OCI-LY3 (cell line): ENCODE data around the gene C12orf43.

Experiments used
- H2AFZ ChIP-seq: fragments of 200-600, 300-600 bp; shearing (Covaris generic); 2 replicates; pipeline ENCODE4 v1.6.0; 2014; ENCODE audit warnings: antibody characterized with exemption, low read depth, low read length
- H3K27ac ChIP-seq: fragments of 200-600, 300-600 bp; sonication (generic); 2 replicates; pipeline ENCODE4 v1.5.1; 2014; ENCODE audit warnings: mild to moderate bottlenecking, low read length, moderate library complexity, mixed read lengths
- H3K27me3 ChIP-seq: fragments of 200-600, 300-600 bp; sonication (generic); 2 replicates; pipeline ENCODE4 v1.6.1; 2014; ENCODE audit warnings: low read depth, low read length, mixed read lengths
- H3K36me3 ChIP-seq: fragments of 200-600, 300-600 bp; sonication (generic); replicated peaks from 2 replicates; pipeline ENCODE3; 2014; ENCODE audit warnings: low read depth, low read length, mixed read lengths
- H3K4me1 ChIP-seq: fragments of 300-600, 200-600 bp; sonication (generic); 2 replicates; pipeline ENCODE4 v1.6.1; 2014; ENCODE audit warnings: low read length, mixed read lengths
- H3K4me2 ChIP-seq: fragments of 200-600, 300-600 bp; sonication (generic); 2 replicates; pipeline ENCODE4 v1.6.1; 2014; ENCODE audit warnings: low read length, mixed read lengths
- H3K4me3 ChIP-seq: fragments of 300-600, 200-600 bp; sonication (generic); 2 replicates; pipeline ENCODE4 v1.5.1; 2014; ENCODE audit warnings: antibody characterized with exemption, mild to moderate bottlenecking, low read length, moderate library complexity
- H3K79me2 ChIP-seq: fragments of 300-600, 200-600 bp; shearing (Covaris generic); 2 replicates; pipeline ENCODE4 v1.6.1; 2014; ENCODE audit warnings: mild to moderate bottlenecking, low read length, mixed read lengths
- H3K9ac ChIP-seq: fragments of 300-600, 200-600 bp; shearing (Covaris generic); 2 replicates; pipeline ENCODE4 v1.6.0; 2014; ENCODE audit warnings: mild to moderate bottlenecking, low read length, moderate library complexity
- H3K9me3 ChIP-seq: fragments of 200-600, 300-600 bp; shearing (Covaris generic); 2 replicates; pipeline ENCODE4 v1.6.1; 2014; ENCODE audit warnings: low read length, mixed read lengths; ENCODE audit not compliant: insufficient read depth
- H4K20me1 ChIP-seq: fragments of 200-600, 300-600 bp; sonication (generic); 2 replicates; pipeline ENCODE4 v1.6.1; 2016; ENCODE audit warnings: low read length, mixed read lengths; ENCODE audit not compliant: insufficient read depth
- EZH2phosphoT487 ChIP-seq: fragments of 200-600 bp; shearing (Covaris generic); IDR thresholded peaks from 2 replicates; pipeline ENCODE4 v1.6.1; 2018; ENCODE audit warnings: antibody characterized with exemption, mixed run types, low read depth
- TF ChIP-seq, protein P1 (sequence below): fragments of 200-600, 300-600 bp; sonication (generic); IDR thresholded peaks from 2 replicates; pipeline ENCODE4 v1.5.1; 2014; ENCODE audit warnings: antibody characterized with exemption, low read length, low read depth

Gene C12orf43

DNA sequence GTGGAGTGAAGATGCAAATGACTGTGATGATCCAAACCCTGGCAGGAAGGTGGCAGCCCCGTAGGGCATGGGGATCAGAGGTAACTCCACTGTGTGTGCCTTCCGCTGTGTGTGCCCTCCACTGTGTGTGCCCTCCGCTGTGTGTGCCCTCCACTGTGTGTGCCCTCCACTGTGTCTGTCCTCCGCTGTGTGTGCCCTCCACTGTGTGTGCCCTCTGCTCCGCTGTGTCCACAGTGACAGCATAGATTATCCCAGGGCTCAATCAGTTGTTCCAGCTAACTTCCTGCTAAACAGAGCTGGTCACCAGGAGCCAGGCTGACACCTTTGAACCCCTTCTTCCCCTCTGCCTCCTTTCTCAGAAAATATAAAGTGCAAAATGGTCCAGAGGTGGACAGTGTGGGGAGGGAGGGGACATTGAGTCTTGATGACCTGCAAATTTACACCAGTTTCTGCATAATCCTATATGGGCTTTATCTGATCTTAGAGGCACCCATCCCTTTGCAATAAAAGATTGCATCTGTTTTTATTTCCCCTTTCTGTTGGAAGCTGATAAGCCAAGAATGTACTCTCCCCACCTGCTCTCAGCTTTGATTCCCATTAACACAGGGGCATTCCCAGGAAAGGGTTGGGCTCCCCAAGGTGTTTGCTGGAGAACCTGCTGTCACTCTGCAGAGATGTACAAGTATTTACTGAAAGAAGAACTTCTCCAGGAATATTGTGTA is 59.5 kb downstream of the C12orf43 start:
- Histone ChIP-seq H3K9ac (no peak overlapping the region), H2AFZ (no peak overlapping the region), H3K4me3 (no peak overlapping the region), H3K9me3 (no peaks in the 10 kb centered on the region), H3K36me3 (no peaks in the 10 kb centered on the region), H3K4me2 (no peak overlapping the region), H3K27ac (no peak overlapping the region), H3K79me2 (no peaks in the 10 kb centered on the region), H3K27me3 (no peaks in the 10 kb centered on the region), H4K20me1 (no peaks in the 10 kb centered on the region), H3K4me1 (peaks cover 7% of the 10 kb centered on the region)
- TF ChIP-seq, protein P1, sequence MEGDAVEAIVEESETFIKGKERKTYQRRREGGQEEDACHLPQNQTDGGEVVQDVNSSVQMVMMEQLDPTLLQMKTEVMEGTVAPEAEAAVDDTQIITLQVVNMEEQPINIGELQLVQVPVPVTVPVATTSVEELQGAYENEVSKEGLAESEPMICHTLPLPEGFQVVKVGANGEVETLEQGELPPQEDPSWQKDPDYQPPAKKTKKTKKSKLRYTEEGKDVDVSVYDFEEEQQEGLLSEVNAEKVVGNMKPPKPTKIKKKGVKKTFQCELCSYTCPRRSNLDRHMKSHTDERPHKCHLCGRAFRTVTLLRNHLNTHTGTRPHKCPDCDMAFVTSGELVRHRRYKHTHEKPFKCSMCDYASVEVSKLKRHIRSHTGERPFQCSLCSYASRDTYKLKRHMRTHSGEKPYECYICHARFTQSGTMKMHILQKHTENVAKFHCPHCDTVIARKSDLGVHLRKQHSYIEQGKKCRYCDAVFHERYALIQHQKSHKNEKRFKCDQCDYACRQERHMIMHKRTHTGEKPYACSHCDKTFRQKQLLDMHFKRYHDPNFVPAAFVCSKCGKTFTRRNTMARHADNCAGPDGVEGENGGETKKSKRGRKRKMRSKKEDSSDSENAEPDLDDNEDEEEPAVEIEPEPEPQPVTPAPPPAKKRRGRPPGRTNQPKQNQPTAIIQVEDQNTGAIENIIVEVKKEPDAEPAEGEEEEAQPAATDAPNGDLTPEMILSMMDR, result no peak
- TF ChIP-seq EZH2phosphoT487, result no peak

DNA sequence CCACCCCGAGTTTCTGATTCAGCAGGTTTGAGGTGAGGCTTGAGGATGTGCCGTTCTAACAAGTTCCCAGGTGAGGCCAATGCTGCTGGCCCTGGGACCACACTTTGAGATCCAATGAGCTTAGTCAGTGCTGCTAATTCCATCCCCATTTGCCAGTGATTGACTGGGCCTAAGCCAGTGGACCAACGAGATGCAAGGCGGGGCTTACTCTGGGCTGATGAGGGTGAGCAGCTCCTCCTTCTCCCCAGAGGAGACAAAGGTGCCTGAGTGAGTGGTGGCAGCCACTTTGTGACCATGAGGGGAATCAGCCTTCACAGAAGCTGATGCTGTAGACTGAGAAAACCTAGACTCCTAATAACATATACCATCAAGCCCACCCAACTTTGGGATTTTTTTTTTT is 61.1 kb downstream of the C12orf43 start:
- no peaks in the 10 kb centered on the region for H3K27me3 ChIP-seq
- no peaks in the 10 kb centered on the region for H3K36me3 ChIP-seq
- no peak overlapping the region for H3K4me2 ChIP-seq
- H4K20me1 ChIP-seq, result no peaks in the 10 kb centered on the region
- H3K9me3 ChIP-seq, result no peaks in the 10 kb centered on the region
- no peaks in the 10 kb centered on the region for H3K79me2 ChIP-seq
- H3K9ac ChIP-seq, result no peak overlapping the region
- H3K4me1 ChIP-seq, result peaks cover 7% of the 10 kb centered on the region
- TF ChIP-seq, protein P1, result no peak
- TF ChIP-seq EZH2phosphoT487, result no peak
- H2AFZ ChIP-seq, result no peak overlapping the region
- no peak overlapping the region for H3K27ac ChIP-seq
- H3K4me3 ChIP-seq, result no peak overlapping the region

DNA sequence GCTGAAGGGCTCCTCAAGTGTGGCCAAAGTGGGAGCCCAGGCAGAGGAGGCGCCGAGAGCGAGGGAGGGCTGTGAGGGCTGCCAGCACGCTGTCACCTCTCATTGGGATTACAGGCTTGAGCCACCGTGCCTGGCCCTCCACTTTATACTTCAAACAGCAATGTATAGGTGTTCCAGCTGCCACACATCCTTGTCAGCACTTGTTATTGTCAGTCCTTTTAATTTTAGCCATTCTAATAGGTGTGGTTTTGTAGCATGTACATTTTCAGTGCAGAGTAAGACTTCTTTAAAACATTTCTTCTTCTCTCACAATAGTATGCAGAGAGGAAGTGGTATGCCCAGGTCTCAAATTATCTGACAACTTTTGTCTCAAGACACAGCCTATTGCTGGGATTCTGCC is 65.5 kb downstream of the C12orf43 start:
- H3K9ac ChIP-seq, result no peak overlapping the region
- no peaks in the 10 kb centered on the region for H3K27me3 ChIP-seq
- no peaks in the 10 kb centered on the region for H4K20me1 ChIP-seq

More for the DNA sequence above, 65.5 kb downstream of the C12orf43 start:
- Histone ChIP-seq H3K4me3 (no peak overlapping the region), H3K9me3 (no peaks in the 10 kb centered on the region), H3K36me3 (no peaks in the 10 kb centered on the region), H3K27ac (no peak overlapping the region), H3K79me2 (no peaks in the 10 kb centered on the region), H2AFZ (no peak overlapping the region), H3K4me2 (no peak overlapping the region), H3K4me1 (no peaks in the 10 kb centered on the region)
- TF ChIP-seq EZH2phosphoT487, result no peak
- TF ChIP-seq, protein P1, result no peak
